Left ventricle myocardium inferior (tissue), 1 donor: ENCODE data around the gene C18orf63. TPM values are rescaled to one million over a fixed set of nuclear protein-coding genes. Genes with fewer than 3 reads are reported as not detected.

Experiments
- DNase-seq: peaks from one replicate; pipeline ENCODE4 v3.0.0-alpha.2; 2020
- H3K27ac ChIP-seq: fragments of 200-600 bp; replicated peaks from 2 replicates; pipeline ENCODE4 v1.8.0; 2021
- H3K27me3 ChIP-seq: fragments of 200-600 bp; 2 replicates; pipeline ENCODE4 v1.8.0; 2021; ENCODE audit warnings: low read depth
- H3K36me3 ChIP-seq: fragments of 200-600 bp; 2 replicates; pipeline ENCODE4 v1.8.0; 2021
- H3K4me1 ChIP-seq: fragments of 200-600 bp; 2 replicates; pipeline ENCODE4 v1.8.0; 2021
- H3K4me3 ChIP-seq: fragments of 200-600 bp; 2 replicates; pipeline ENCODE4 v1.8.0; 2021; ENCODE audit warnings: mild to moderate bottlenecking, moderate library complexity
- H3K9me3 ChIP-seq: fragments of 200-600 bp; replicated peaks from 2 replicates; pipeline ENCODE4 v1.8.0; 2021
- intact Hi-C: fragments of 100-400 bp; cut with micrococcal nuclease; formaldehyde crosslinking; loops from one replicate; pipeline ENCODE4 v1.11.0; 2022
- total RNA-seq: library from RNA; stranded (reverse); fragmentation: NEBNext Ultra II Directional; extraction: Animal tissue kit (Norgen Biotek cat#: 25700); gene quantifications from one replicate; pipeline ENCODE4 v1.2.1, GENCODE V29; 2021
- TF ChIP-seq, protein P1 (sequence below): fragments of 200-600 bp; IDR thresholded peaks from 2 replicates; pipeline ENCODE4 v1.8.0; 2021; ENCODE audit warnings: antibody characterized with exemption, mild to moderate bottlenecking, borderline replicate concordance
- donor health status: DM: no; HTN: yes; CAD: no; lungs with severe emphysema.

The C18orf63 gene
- total RNA-seq, 1 donor from 2014 or later, result not detected

DNA sequence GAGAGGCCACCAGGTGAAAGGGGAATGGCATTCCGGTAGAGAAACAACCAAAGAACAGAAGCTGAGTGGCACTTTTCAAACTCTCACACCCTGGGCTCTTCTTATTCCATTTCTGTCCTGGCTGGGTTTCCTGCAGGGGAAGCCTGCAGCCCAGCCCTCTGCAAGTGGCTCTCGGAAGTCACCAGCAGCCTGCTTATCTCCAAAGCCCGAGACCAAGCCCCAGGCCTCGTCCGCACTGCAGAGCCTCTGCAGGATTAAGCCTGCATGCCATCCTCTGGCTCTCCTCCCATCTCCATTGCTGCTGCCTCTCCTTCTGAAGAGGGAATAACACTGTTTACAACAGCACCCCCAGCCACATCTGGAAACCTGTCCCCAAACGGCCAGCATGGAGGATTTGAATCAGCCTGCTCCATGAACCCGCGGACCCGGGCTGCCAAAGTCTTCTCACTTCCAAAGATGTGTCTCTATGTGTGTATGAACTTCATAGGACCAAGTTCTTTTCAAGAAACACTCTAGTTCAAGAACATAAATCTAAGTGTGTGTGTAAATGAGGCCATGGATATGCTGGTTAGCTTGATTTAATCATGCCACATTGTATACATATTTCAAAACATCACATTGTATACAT is 87.3 kb downstream of the C18orf63 start:
- intact Hi-C loops, result no loop called here
- TF ChIP-seq, protein P1, sequence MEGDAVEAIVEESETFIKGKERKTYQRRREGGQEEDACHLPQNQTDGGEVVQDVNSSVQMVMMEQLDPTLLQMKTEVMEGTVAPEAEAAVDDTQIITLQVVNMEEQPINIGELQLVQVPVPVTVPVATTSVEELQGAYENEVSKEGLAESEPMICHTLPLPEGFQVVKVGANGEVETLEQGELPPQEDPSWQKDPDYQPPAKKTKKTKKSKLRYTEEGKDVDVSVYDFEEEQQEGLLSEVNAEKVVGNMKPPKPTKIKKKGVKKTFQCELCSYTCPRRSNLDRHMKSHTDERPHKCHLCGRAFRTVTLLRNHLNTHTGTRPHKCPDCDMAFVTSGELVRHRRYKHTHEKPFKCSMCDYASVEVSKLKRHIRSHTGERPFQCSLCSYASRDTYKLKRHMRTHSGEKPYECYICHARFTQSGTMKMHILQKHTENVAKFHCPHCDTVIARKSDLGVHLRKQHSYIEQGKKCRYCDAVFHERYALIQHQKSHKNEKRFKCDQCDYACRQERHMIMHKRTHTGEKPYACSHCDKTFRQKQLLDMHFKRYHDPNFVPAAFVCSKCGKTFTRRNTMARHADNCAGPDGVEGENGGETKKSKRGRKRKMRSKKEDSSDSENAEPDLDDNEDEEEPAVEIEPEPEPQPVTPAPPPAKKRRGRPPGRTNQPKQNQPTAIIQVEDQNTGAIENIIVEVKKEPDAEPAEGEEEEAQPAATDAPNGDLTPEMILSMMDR, result no peak
- Histone ChIP-seq H3K4me3 (no peak overlapping the region), H3K4me1 (peaks cover 36% of the 10 kb centered on the region), H3K27me3 (no peaks in the 10 kb centered on the region), H3K27ac (no peak overlapping the region), H3K36me3 (no peaks in the 10 kb centered on the region), H3K9me3 (no peaks in the 10 kb centered on the region)
- DNase-seq, result no peak

DNA sequence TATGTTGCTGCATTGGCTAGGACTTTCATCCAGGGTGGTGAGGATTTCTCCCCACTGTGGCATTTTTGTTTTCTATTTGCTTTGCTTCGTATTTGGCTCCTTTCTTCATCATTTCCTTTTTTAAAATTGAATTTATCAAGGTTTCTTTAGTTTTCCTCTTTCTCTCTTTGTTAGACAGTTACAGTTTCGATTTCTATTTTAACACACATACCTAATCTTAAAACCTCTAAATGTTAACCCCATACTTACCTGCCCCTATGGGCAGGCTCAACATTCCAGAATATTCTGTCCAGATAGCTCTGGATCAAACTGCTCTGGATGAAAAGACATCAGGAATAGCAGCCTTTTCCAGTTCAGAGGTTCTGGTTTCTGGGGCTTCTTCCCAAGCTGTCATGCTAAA is 92.2 kb downstream of the C18orf63 start:
- Histone ChIP-seq H3K27ac (no peak overlapping the region), H3K27me3 (peaks cover 9% of the 10 kb centered on the region), H3K4me1 (peaks cover under 1% of the 10 kb centered on the region), H3K36me3 (no peaks in the 10 kb centered on the region), H3K4me3 (no peak overlapping the region), H3K9me3 (no peaks in the 10 kb centered on the region)
- TF ChIP-seq, protein P1, result no peak
- intact Hi-C loops, result no loop called here
- no peak for DNase-seq

Other genes with a start within 250 kb of the C18orf63 start
- gene FBXO15, start 168.0 kb upstream of the C18orf63 start, total RNA-seq, result not detected
- gene TIMM21, start 167.3 kb upstream of the C18orf63 start, total RNA-seq, result 172 TPM
- 105 TPM for gene CYB5A, start 23.9 kb upstream of the C18orf63 start, total RNA-seq
- 6.4 TPM for gene DIPK1C, start 141.5 kb downstream of the C18orf63 start, total RNA-seq
- 71.0 TPM for gene CNDP2, start 180.5 kb downstream of the C18orf63 start, total RNA-seq
- gene CNDP1, start 218.7 kb downstream of the C18orf63 start, total RNA-seq, result not detected